RPMI7951 (cell line): ENCODE results near the gene IL17RC. TPM values are rescaled to one million over a fixed set of nuclear protein-coding genes. Genes with fewer than 3 reads are reported as not detected.
"Not testable (repeated sequence)": the region's sequence is repeated elsewhere in the genome, so short reads cannot be mapped to it uniquely, and the experiment has no call there.

Experiments used
- DNase-seq: peaks from one replicate; pipeline ENCODE4 v3.0.0-alpha.2; 2012; ENCODE audit warnings: low read depth
- total RNA-seq: library from RNA; depleted of rRNA; stranded (reverse); fragments of >200 nt; shearing (Covaris generic); gene quantifications from 2 replicates; pipeline ENCODE4 v1.2.3, GENCODE V29; 2014; rRNA removed

Gene IL17RC, protein sequence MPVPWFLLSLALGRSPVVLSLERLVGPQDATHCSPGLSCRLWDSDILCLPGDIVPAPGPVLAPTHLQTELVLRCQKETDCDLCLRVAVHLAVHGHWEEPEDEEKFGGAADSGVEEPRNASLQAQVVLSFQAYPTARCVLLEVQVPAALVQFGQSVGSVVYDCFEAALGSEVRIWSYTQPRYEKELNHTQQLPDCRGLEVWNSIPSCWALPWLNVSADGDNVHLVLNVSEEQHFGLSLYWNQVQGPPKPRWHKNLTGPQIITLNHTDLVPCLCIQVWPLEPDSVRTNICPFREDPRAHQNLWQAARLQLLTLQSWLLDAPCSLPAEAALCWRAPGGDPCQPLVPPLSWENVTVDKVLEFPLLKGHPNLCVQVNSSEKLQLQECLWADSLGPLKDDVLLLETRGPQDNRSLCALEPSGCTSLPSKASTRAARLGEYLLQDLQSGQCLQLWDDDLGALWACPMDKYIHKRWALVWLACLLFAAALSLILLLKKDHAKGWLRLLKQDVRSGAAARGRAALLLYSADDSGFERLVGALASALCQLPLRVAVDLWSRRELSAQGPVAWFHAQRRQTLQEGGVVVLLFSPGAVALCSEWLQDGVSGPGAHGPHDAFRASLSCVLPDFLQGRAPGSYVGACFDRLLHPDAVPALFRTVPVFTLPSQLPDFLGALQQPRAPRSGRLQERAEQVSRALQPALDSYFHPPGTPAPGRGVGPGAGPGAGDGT
- total RNA-seq = 23.2 and 25.8 TPM in 2 replicates

GRCh38 chr3:9916734-9917680 is at the start of gene IL17RC:
IL17RC (plus strand) TSS chr3:9917098; CDS start chr3:9917316, 218 bp downstream.
- DNase-seq = peak; percentile 94

DNA sequence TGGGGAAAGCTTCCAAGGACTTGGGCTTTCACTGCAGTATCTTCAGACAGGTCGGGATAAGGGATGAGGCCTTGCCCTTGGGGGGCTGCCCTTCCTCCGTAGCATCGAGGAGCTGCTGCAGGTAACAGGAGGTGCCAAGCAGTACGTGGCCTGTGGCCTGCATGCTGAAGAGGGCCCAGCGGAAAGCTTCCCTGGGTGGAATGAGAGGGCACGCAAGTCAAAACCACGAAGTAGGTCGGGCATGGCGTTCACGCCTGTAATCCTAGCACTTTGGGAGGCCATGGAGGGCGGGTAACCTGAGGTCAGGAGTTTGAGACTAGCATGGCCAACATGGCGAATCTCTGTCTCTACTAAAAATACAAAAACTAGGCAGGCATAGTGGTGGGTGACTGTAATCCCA is 49.8 kb upstream of the IL17RC start:
- no peak for DNase-seq

DNA sequence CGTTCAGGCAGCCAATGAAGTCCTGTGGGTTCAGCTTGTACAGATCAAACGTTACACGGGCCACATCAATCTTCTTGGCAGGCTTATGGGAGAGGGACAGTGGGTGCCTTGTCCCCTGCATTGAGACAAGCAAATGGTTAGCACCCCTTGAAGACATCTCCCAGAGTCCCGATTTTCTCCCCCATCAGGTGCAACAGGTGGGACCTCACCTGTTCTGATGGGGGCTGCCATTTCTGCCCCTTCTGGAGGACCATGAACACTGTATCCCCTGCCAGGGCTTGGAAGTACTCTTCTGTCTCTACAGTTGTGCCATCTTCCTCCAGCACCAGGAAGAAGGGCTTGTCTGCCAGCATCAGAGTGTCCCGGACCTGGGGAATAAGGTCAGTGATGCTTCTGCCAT is 46.9 kb upstream of the IL17RC start:
- no peak for DNase-seq

GRCh38 chr3:9870978-9871377 is 45.9 kb upstream of the IL17RC start:
- peak; percentile 77 for DNase-seq

- peak; percentile 37 for DNase-seq
These were observed 44.8 kb upstream of the IL17RC start for GRCh38 chr3:9872067-9872466.

GRCh38 chr3:9875448-9875847 is 41.5 kb upstream of the IL17RC start:
- no peak for DNase-seq

DNA sequence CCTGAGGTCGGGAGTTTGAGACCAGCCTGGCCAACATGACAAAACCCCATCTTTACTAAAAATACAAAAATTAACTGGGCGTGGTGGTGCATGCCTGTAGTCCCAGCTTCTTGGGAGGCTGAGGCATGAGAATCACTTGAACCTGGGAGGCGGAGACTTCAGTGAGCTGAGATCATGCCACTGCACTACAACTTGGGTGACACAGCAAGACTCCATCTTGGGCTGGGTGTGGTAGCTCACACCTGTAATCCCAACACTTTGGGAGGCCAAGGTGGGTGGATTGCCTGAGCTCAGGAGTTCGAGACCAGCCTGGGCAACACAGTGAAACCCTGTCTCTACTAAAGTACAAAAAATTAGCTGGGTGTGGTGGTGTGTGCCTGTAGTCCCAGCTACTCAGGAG is 40.6 kb upstream of the IL17RC start:
- DNase-seq = not testable (repeated sequence)

DNA sequence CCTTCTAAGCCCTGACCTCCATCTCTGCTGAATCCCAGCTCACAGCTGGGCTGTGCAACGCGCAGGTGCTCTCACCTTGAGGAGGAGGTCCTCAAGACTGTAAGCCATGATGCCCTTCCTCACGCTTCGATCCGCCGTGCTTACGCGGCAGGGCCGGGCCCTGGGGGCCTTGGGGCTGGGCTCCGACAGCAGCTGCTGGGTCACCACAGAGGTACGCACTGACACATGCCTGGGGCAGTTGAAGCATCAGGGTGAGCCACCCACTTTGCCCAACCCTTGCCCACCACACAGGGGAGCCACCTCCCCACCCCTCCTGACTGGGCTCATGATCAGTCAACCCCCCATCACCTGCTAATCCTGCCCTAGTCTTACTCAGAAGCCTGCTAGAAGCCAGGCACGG is 39.9 kb upstream of the IL17RC start:
- DNase-seq = no peak

- DNase-seq = no peak
These were observed 38.2 kb upstream of the IL17RC start for GRCh38 chr3:9878700-9879099.

GRCh38 chr3:9879830-9880549 is 36.9 kb upstream of the IL17RC start, which contains the start of gene CIDEC:
CIDEC (minus strand) TSS chr3:9880253; CDS start chr3:9878486, 1,767 bp downstream.
- no peak for DNase-seq

DNA sequence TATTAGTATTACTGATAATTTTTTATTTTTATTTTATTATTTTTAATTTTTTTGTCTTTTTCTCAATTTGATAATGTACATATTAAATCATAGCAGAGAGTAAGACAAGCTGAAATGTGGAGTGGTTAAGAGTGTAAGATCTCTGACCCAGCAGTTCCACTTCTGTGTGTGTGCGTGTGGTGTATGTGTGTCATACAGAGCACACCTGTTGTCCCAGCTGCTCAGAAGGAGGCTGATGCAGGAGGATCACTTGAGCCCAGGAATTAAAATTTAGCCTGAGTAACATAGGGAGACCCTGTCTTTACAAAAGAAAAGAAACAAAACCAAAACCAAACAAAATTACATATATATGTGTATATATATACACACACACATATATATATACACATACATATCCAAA is 35.5 kb upstream of the IL17RC start:
- DNase-seq = no peak

DNA sequence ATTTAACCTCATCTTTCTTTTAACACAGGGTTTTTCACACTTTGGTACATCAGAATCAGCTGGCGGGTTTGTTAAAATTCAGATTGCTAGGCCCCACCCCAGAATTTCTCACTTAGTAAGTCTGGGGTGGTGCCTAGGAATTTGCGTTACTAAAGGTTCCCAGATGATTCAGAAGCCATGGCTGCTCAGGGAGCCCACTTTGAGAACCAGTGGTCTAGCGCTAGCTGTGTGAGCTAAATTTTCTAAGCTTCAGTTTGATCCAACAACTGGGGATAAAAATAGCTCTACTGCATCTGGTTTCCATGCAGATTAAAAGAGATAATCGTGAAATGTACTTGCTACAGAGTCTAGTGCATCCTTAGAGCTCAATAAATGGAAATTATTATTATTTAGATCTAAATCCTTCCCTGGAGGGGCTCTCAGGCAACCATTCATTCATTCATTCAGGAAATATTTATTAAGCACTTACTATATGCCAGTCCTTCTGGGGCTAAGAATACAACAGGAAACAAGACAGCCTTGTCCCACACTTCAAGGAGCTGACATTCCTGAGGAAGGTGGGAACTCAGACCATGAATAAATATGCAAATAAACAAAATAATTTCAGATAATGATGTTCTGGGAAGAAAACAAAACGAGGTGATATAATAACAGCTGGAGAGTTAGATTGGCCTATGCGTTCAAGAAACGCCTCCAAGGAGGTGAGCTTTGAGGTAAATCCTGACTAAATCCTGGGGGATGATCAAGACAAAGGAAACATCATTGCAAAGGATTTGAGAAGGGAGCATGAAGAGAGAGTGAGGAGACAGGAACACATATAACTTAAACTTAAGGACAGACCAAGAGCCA is 33.0 kb upstream of the IL17RC start:
- DNase-seq = peak; percentile 78

- peak; percentile 92 for DNase-seq
These were observed 32.2 kb upstream of the IL17RC start for GRCh38 chr3:9884555-9885165.

DNA sequence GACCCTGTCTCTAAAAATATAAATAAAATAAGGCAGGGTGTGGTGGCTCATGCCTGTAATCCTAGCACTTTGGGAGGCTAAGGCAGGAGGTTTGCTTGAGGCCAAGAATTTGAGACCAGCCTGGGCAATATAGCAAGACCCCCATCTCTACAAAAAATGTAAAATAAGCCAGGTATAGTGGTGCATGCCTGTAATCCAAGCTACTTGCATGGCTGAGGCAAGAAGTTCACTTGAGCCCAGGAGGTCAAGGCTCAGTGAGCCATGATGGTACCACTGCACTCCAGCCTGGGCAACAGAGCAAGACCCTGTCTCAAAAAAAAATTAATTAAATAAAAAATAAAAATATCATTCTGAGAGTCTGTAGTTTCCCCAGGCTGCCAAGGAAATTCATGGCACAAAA is 30.6 kb upstream of the IL17RC start:
- DNase-seq = no peak

- DNase-seq = no peak
These were observed 29.4 kb upstream of the IL17RC start for GRCh38 chr3:9887480-9887879.

DNA sequence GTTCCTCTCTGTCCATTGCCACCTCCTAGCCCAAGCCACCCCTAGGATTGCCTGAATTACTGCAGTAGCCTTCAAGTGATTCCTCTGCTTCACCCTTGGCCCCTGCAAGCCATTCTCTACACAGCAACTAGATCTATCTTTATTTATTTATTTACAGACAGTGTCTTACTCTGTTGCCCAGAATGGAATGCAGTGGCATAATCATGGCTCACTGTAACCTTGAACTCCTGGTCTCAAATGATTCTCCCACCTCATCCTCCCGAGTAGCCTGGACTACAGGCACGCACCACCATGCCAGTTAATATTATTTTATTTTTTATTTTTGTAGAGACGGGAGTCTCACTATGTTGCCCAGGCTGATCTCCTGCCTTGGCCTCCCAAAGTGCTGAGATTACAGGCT is 28.4 kb upstream of the IL17RC start:
- DNase-seq = no peak

GRCh38 chr3:9889405-9889804 is 27.5 kb upstream of the IL17RC start:
- DNase-seq = no peak

- DNase-seq = peak; percentile 87
These were observed 26.4 kb upstream of the IL17RC start, which contains the start of gene JAGN1 for GRCh38 chr3:9890249-9891071. JAGN1 (plus strand) TSS chr3:9890610; CDS start chr3:9890723, 113 bp downstream.
